CD4-positive, alpha-beta T cell treated with Interleukin-17A for 1 hour (primary cell): Measurements from ENCODE around the gene FAM53B.

Source experiments
- DNase-seq: peaks from one replicate; pipeline ENCODE4 v3.0.0-alpha.2; 2020

The FAM53B gene

GRCh38 chr10:124644236-124644635 lies 99.9 kb downstream of the FAM53B start:
- no peak for DNase-seq

GRCh38 chr10:124643330-124644009 lies 100.7 kb downstream of the FAM53B start:
- DNase-seq, result no peak

- DNase-seq, result peak; percentile 23
Observed at GRCh38 chr10:124642088-124642710, 102.0 kb downstream of the FAM53B start.

GRCh38 chr10:124641282-124642087 lies 102.7 kb downstream of the FAM53B start:
- DNase-seq, result peak; percentile 61

GRCh38 chr10:124640538-124641231 lies 103.5 kb downstream of the FAM53B start:
- peak; percentile 28 for DNase-seq

GRCh38 chr10:124640056-124640455 lies 104.1 kb downstream of the FAM53B start:
- DNase-seq, result no peak

- no peak for DNase-seq
Observed at GRCh38 chr10:124639646-124640045, 104.5 kb downstream of the FAM53B start.

- no peak for DNase-seq
Observed at GRCh38 chr10:124639206-124639605, 105.0 kb downstream of the FAM53B start.

GRCh38 chr10:124637746-124638145 lies 106.4 kb downstream of the FAM53B start:
- no peak for DNase-seq

GRCh38 chr10:124637091-124637700 lies 107.0 kb downstream of the FAM53B start:
- no peak for DNase-seq

- peak; percentile 43 for DNase-seq
Observed at GRCh38 chr10:124636271-124636995, 107.7 kb downstream of the FAM53B start.

GRCh38 chr10:124632566-124632965 lies 111.6 kb downstream of the FAM53B start:
- DNase-seq, result no peak

GRCh38 chr10:124632064-124632531 lies 112.1 kb downstream of the FAM53B start:
- DNase-seq, result peak; percentile 49

- DNase-seq, result no peak
Observed at GRCh38 chr10:124630551-124630950, 113.6 kb downstream of the FAM53B start.

- DNase-seq, result no peak
Observed at GRCh38 chr10:124629842-124630241, 114.3 kb downstream of the FAM53B start.

GRCh38 chr10:124629415-124629814 lies 114.8 kb downstream of the FAM53B start:
- DNase-seq, result no peak

- no peak for DNase-seq
Observed at GRCh38 chr10:124628676-124629021, 115.5 kb downstream of the FAM53B start.

GRCh38 chr10:124627866-124628675 lies 116.1 kb downstream of the FAM53B start:
- no peak for DNase-seq

GRCh38 chr10:124626759-124627380 lies 117.3 kb downstream of the FAM53B start:
- peak; percentile 61 for DNase-seq

GRCh38 chr10:124625831-124626238 lies 118.3 kb downstream of the FAM53B start:
- DNase-seq, result no peak

- no peak for DNase-seq
Observed at GRCh38 chr10:124624895-124625294, 119.3 kb downstream of the FAM53B start.
